ENCODE data around the gene HSD3B7.

Gene HSD3B7

GRCh38 chr16:30998852-30999761 lies 14.1 kb downstream of the HSD3B7 start:
- no peak for TF ChIP-seq CTCF (IDR thresholded peaks at IDR 0.05; ENCODE audit: extremely low read depth, insufficient read depth, missing control alignments)
- in situ Hi-C loops (cut with MboI; ENCODE audit: low pct_unique_long_range_greater_than_20kb, low sequenced_read_pairs, unreplicated experiment): no loop called here
- no peak for DNase-seq (ENCODE audit: low spot score)

DNA sequence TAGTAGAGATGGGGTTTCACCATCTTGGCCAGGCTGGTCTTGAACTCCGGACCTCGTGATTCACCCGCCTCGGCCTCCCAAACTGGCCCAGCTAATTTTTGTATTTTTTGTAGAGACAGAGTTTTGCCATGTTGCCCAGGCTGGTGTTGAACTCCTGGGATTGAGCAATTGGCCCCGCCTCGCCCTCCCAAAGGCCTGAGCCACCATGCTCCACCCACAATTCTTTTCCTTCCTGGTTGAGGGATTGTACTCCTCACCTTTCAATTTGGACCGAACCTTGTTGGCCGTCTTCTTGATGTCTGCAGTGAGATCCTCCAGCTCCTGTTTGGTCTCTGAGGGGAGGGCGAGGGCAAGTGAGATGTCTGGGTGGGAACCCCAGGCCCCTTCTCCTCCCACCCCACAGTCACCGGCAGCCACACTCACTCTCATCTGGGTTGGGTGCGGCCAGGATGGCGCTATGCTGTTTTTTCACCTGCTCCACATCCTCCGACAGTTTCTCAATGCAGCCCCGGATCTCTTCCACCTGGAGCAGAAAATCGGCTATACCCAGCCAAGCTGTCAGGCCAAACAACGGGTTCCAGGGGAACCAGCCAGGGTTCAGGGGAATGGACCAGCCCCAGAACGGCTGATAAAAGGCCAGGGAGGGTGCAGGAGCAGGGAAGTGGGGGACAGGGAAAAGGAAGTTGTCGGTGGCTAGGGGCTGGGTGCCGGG lies 15.8 kb downstream of the HSD3B7 start:
- no peak for DNase-seq (ENCODE audit: low spot score)
- in situ Hi-C loops (cut with MboI; ENCODE audit: low pct_unique_long_range_greater_than_20kb, low sequenced_read_pairs, unreplicated experiment): no loop called here

DNA sequence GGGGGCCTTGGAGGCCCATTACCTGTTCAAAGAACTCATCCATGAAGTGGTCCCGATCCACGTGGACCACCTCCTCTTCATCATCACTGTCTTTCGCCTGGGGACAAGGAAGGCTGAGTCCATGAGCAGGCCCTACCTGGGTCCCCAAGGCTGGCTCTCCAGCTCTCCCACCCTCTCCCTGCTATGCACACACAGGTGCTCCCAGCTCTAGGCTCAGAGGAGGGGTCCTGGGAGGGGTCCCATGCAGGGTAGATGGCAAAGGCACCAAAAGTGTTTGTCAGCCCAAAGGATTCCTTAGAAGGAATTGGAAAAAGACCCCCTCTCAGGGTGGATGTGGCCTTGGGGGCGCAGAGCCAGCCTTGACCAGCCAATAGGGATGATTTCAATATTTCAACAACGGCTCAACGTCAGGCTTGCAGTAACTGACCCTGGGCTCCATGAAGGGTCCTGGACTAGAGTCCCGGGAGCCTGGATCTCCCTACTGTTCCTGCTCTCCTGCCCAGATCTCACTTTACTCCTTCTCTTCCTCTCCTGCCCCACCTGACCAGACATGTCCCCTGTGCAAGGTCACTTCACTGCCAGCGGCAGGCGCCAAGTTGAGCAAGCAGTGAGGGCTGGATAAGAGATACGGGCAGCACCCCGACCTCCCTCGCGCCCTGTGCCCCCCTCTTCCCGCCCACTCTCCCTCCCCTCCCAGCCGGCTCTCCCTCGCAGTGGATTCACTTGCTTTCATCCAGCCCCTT lies 16.7 kb downstream of the HSD3B7 start:
- no peak for TF ChIP-seq CTCF (IDR thresholded peaks at IDR 0.05; ENCODE audit: extremely low read depth, insufficient read depth, missing control alignments)
- DNase-seq (ENCODE audit: low spot score): no peak
- in situ Hi-C loops (cut with MboI; ENCODE audit: low pct_unique_long_range_greater_than_20kb, low sequenced_read_pairs, unreplicated experiment): no loop called here

More for the DNA sequence above, 15.8 kb downstream of the HSD3B7 start:
- TF ChIP-seq CTCF (IDR thresholded peaks at IDR 0.05; ENCODE audit: extremely low read depth, insufficient read depth, missing control alignments): no peak

GRCh38 chr16:31002250-31002700 lies 17.3 kb downstream of the HSD3B7 start:
- TF ChIP-seq CTCF (IDR thresholded peaks at IDR 0.05; ENCODE audit: extremely low read depth, insufficient read depth, missing control alignments): no peak
- DNase-seq (ENCODE audit: low spot score): no peak
- in situ Hi-C loops (cut with MboI; ENCODE audit: low pct_unique_long_range_greater_than_20kb, low sequenced_read_pairs, unreplicated experiment): no loop called here

DNA sequence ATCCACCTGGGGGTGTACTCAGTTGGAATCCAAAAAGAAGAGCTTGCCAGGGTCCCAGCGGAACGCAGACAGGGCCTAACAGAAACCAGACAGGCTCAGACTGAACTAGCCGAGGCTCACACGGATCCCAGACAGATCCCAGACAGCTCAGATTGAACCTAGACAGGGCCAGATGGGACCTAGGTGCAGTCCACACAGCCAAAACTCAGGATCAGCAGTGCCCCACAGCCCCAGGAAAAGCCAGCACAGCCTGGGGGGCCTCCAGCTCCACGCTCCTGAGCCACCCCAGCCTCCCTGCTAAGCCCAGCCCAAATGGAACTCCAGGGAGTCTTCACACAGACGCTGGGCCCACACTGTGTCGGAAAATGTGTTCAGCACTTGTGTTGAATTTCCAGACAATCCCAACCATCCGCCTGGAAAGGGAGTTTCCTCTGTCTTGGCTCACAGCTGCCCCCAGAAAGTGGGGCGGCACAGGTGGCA lies 17.9 kb downstream of the HSD3B7 start:
- TF ChIP-seq CTCF (IDR thresholded peaks at IDR 0.05; ENCODE audit: extremely low read depth, insufficient read depth, missing control alignments): no peak
- DNase-seq (ENCODE audit: low spot score): no peak
- in situ Hi-C loops (cut with MboI; ENCODE audit: low pct_unique_long_range_greater_than_20kb, low sequenced_read_pairs, unreplicated experiment): no loop called here

GRCh38 chr16:31003744-31004143 lies 18.7 kb downstream of the HSD3B7 start:
- no peak for TF ChIP-seq CTCF (IDR thresholded peaks at IDR 0.05; ENCODE audit: extremely low read depth, insufficient read depth, missing control alignments)
- in situ Hi-C loops (cut with MboI; ENCODE audit: low pct_unique_long_range_greater_than_20kb, low sequenced_read_pairs, unreplicated experiment): no loop called here
- no peak for DNase-seq (ENCODE audit: low spot score)
